HepG2 (cell line): ENCODE results near the gene CAPN10. TPM values are rescaled to one million over a fixed set of nuclear protein-coding genes. Genes with fewer than 3 reads are reported as not detected.

Experiments used
- ERF ChIP-seq: IDR thresholded peaks from 2 replicates; pipeline ENCODE4 v1.6.1; 2018; ENCODE audit warnings: missing biosample characterization, missing genetic modification reagents
- GPBP1L1 ChIP-seq: sonication (generic); formaldehyde crosslinking; IDR thresholded peaks from 2 replicates; pipeline ENCODE4 v1.5.0; 2020; ENCODE audit warnings: mild to moderate bottlenecking, missing genetic modification reagents
- MXD4 ChIP-seq: IDR thresholded peaks from 2 replicates; pipeline ENCODE4 v1.6.1; 2016; ENCODE audit warnings: mild to moderate bottlenecking, missing biosample characterization, missing genetic modification reagents
- NFATC3 ChIP-seq: sonication (generic); formaldehyde crosslinking; IDR thresholded peaks from 2 replicates; pipeline ENCODE4 v1.5.1; 2020; ENCODE audit warnings: mild to moderate bottlenecking, missing genetic modification reagents
- RBAK ChIP-seq: sonication (generic); formaldehyde crosslinking; IDR thresholded peaks from 2 replicates; pipeline ENCODE4 v1.5.1; 2020; ENCODE audit warnings: mild to moderate bottlenecking, missing genetic modification reagents
- SNAI1 ChIP-seq: sonication (generic); formaldehyde crosslinking; IDR thresholded peaks from 2 replicates; pipeline ENCODE4 v1.5.0; 2020; ENCODE audit warnings: mild to moderate bottlenecking, missing genetic modification reagents, borderline replicate concordance
- SNAPC4 ChIP-seq: sonication (generic); formaldehyde crosslinking; IDR thresholded peaks from 2 replicates; pipeline ENCODE4 v1.4.0; 2020; ENCODE audit warnings: mild to moderate bottlenecking, missing genetic modification reagents
- TAF1 ChIP-seq: sonication (generic); formaldehyde crosslinking; IDR thresholded peaks from 2 replicates; pipeline ENCODE4 v1.4.0; 2020; ENCODE audit warnings: missing genetic modification reagents
- ZHX1 ChIP-seq: sonication (generic); formaldehyde crosslinking; IDR thresholded peaks from 2 replicates; pipeline ENCODE4 v1.8.1; 2022; ENCODE audit warnings: low read depth, mild to moderate bottlenecking, missing genetic modification reagents
- ZNF264 ChIP-seq: sonication (generic); formaldehyde crosslinking; IDR thresholded peaks from 2 replicates; pipeline ENCODE4 v1.4.0; 2020; ENCODE audit warnings: missing genetic modification reagents
- ZNF468 ChIP-seq: sonication (generic); formaldehyde crosslinking; IDR thresholded peaks from 2 replicates; pipeline ENCODE4 v1.8.0; 2022; ENCODE audit warnings: mild to moderate bottlenecking, moderate library complexity, missing genetic modification reagents
- ZNF749 ChIP-seq: sonication (generic); formaldehyde crosslinking; IDR thresholded peaks from 2 replicates; pipeline ENCODE4 v1.8.0; 2022; ENCODE audit warnings: mild to moderate bottlenecking, missing genetic modification reagents, moderate library complexity, borderline replicate concordance
- polyA plus RNA-seq, 8 experiments: library from polyadenylated mRNA; depleted of rRNA in 3 of 8; stranded (reverse) in 7 of 8; unstranded in 1 of 8; fragments of >200 nt; fragmentation: Illumina TruSeq in 4 of 8; extraction: Trizol in 4 of 8; gene quantifications; 2 replicates each; pipeline versions ENCODE4 v1.2.1 to v1.2.3, GENCODE V29; 2011 to 2016; ENCODE audit warnings: low read depth in 4 of 8, missing spikeins in 1 of 8, mixed read lengths in 1 of 8; ENCODE audit not compliant: insufficient read depth in 1 of 8
- total RNA-seq, 5 experiments: library from RNA; depleted of rRNA; stranded (reverse); fragments of >200 nt; fragmentation: Illumina TruSeq; extraction: Trizol; gene quantifications; 2 replicates each; pipeline ENCODE4 v1.2.3, GENCODE V29; 2016; ENCODE audit warnings: low read depth in 1 of 5
- TF ChIP-seq, protein P1 (sequence below): sonication (generic); formaldehyde crosslinking; IDR thresholded peaks from 2 replicates; pipeline ENCODE4 v1.4.0; 2020; ENCODE audit warnings: missing genetic modification reagents, mild to moderate bottlenecking, borderline replicate concordance
- TF ChIP-seq, protein P2 (sequence below): sonication (generic); formaldehyde crosslinking; IDR thresholded peaks from 2 replicates; pipeline ENCODE4 v1.9.0; 2022; ENCODE audit warnings: low read depth, missing genetic modification reagents

Gene CAPN10
- total and polyA plus RNA-seq, 2 of the 13 experiments (the other 11 are each of a cell fraction or from before 2014, with no cell fraction given) = 27.6 to 32.4 TPM

DNA sequence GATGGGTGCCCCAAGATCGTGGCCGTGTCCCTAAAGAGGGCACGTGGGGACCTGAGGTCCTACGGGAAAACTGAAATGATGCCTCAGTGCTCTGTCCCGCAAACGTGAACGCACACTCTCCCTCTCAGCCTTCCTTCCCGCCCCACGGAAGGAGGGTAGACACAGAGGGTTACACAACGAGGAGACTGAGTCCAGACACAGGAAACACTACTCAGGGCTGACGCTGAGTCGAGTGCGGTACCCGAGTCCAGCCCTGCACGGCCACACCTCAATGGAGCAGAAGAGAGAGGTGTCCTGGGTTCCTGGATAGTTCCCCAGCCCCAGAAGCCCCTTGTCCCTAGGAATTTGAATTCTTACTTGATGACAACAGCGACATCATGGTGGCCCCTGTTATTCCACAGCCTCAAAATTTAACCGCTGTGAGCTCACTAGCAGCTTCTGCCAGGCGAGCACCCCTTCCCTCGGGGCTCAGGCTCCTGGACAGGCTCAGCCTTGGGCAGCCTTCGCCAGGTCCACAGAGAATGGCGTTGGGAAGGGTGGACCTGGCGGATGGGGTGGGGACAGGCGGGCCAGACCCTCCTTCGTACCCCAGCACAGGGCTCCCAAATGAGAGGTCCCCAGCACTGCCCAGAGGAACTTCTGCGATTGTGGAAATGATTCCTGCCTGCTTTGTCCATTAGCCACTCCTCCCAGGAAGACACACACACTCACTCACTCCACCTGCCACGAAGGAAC, 19.2 kb upstream of the CAPN10 start (continued):
- TF ChIP-seq ZHX1 (CRISPR knock-in tag) = no peak
- no peak for TF ChIP-seq GPBP1L1 (CRISPR knock-in tag)
- 0 out of 2 replicates have a peak, but pooled peaks have one; percentile 9 for TF ChIP-seq SNAPC4 (CRISPR knock-in tag)
- no peak for TF ChIP-seq SNAI1 (CRISPR knock-in tag)
- TF ChIP-seq ZNF264 (CRISPR knock-in tag) = no peak
- TF ChIP-seq ZNF468 (CRISPR knock-in tag) = no peak
- TF ChIP-seq NFATC3 (CRISPR knock-in tag) = no peak
- TF ChIP-seq, protein P1, sequence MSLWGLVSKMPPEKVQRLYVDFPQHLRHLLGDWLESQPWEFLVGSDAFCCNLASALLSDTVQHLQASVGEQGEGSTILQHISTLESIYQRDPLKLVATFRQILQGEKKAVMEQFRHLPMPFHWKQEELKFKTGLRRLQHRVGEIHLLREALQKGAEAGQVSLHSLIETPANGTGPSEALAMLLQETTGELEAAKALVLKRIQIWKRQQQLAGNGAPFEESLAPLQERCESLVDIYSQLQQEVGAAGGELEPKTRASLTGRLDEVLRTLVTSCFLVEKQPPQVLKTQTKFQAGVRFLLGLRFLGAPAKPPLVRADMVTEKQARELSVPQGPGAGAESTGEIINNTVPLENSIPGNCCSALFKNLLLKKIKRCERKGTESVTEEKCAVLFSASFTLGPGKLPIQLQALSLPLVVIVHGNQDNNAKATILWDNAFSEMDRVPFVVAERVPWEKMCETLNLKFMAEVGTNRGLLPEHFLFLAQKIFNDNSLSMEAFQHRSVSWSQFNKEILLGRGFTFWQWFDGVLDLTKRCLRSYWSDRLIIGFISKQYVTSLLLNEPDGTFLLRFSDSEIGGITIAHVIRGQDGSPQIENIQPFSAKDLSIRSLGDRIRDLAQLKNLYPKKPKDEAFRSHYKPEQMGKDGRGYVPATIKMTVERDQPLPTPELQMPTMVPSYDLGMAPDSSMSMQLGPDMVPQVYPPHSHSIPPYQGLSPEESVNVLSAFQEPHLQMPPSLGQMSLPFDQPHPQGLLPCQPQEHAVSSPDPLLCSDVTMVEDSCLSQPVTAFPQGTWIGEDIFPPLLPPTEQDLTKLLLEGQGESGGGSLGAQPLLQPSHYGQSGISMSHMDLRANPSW (CRISPR knock-in tag) = 0 out of 2 replicates have a peak, but pooled peaks have one; percentile 79
- TF ChIP-seq ERF (CRISPR knock-in tag) = no peak; the same call in 1 of the 2 replicates
- TF ChIP-seq MXD4 (CRISPR knock-in tag) = no peak
- TF ChIP-seq RBAK = no peak
- TF ChIP-seq, protein P2, sequence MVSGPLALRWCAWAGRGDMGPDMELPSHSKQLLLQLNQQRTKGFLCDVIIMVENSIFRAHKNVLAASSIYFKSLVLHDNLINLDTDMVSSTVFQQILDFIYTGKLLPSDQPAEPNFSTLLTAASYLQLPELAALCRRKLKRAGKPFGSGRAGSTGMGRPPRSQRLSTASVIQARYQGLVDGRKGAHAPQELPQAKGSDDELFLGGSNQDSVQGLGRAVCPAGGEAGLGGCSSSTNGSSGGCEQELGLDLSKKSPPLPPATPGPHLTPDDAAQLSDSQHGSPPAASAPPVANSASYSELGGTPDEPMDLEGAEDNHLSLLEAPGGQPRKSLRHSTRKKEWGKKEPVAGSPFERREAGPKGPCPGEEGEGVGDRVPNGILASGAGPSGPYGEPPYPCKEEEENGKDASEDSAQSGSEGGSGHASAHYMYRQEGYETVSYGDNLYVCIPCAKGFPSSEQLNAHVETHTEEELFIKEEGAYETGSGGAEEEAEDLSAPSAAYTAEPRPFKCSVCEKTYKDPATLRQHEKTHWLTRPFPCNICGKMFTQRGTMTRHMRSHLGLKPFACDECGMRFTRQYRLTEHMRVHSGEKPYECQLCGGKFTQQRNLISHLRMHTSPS (CRISPR knock-in tag) = 0 out of 2 replicates have a peak, but pooled peaks have one; percentile 43
- no peak; the same call in 1 of the 2 replicates for TF ChIP-seq ZNF749 (CRISPR knock-in tag)
- peak; percentile 54 for TF ChIP-seq TAF1
